ENCODE results near the gene BCR. TPM values are rescaled to one million over a fixed set of nuclear protein-coding genes. Genes with fewer than 3 reads are reported as not detected.

Gene BCR
- total and polyA plus RNA-seq, 2 of the 13 experiments (the other 11 are each of a cell fraction or from before 2014, with no cell fraction given): 19.9 to 33.6 TPM

DNA sequence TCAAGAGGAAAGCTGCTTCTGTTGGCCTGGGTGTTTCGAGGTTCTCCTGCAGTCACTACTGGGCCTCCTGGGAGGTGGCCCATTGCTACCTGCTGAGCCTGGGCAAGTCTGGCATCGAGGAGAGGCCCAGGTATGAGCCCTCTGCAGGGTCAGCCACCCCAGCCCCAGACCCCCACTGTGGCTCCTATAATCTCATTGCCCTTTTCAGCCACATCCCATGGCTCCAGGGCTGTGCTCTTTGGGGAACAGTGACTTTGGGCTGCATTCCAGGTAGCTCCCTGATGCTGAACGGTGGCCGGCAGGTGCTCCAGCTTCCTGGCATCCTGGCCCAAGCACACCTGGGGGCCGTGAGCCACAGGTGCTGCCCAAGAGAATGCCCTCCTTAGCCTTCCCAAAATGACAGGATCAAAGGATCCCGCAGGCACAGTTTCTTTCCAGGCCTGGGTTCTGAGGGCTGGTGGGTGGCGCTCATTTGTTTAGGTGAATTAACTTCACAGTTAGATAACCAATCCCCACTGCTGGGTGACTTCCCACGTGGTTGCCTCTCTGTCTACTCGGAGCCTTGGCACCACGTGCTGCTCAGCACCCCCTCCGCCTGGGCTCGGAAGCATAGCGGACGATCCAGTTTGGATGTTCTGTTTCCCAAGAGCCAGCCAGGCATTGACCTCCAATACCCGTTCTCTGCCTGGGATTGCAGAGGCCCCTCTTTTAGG is 97.4 kb downstream of the BCR start:
- ATAC-seq: no peak
- CTCF ChIA-PET (ENCODE audit: low intra/inter-chr PET ratio, low total read pairs): no interaction called here
- in situ Hi-C loops (cut with HindIII; ENCODE audit: extremely low pct_ligation_motif_present, low pct_unique_long_range_greater_than_20kb): loop anchor here (25.0 kb wide), 1 partner anchor 315 kb away; no protein-coding TSS in a partner anchor

More for the DNA sequence above, 97.4 kb downstream of the BCR start:
- BruUV-seq (replicated peaks): no TSS peak
- no peak overlapping the region for H3K27ac ChIP-seq (ENCODE audit: extremely low read length, insufficient read depth, low read length)
- no peaks in the 10 kb centered on the region for H3K79me2 ChIP-seq (ENCODE audit: insufficient read depth, low read length)
- no peaks in the 10 kb centered on the region for H3K9me3 ChIP-seq (ENCODE audit: low read length)
- H4K20me1 ChIP-seq (ENCODE audit: insufficient read depth, low read length): no peaks in the 10 kb centered on the region
- DNase-seq (ENCODE audit: low spot score): no peak
- H2AFZ ChIP-seq (ENCODE audit: low read length): no peak overlapping the region
- peaks cover 23 to 82% of the 10 kb centered on the region in 2 experiments for H3K36me3 ChIP-seq (replicated peaks in 1 of 2; ENCODE audit: control insufficient read depth in 1 of 2, insufficient read depth in 2 of 2, low read length in 2 of 2)
- no peak overlapping the region for H3K9ac ChIP-seq (ENCODE audit: insufficient read depth, low read depth, low read length)
- FAIRE-seq: no peak
- no peaks in the 10 kb centered on the region for H3K27me3 ChIP-seq (ENCODE audit: control insufficient read depth in 1 of 2, insufficient read depth in 2 of 2, low read length in 2 of 2)
- TF ChIP-seq ZFP36L2 (CRISPR knock-in tag; IDR thresholded peaks at IDR 0.05) (no peak), ZUFSP (CRISPR knock-in tag; IDR thresholded peaks at IDR 0.05; ENCODE audit: borderline replicate concordance) (no peak), MXI1 (IDR thresholded peaks at IDR 0.05; ENCODE audit: borderline replicate concordance, low read depth, low read length) (no peak), ZSCAN12 (CRISPR knock-in tag; IDR thresholded peaks at IDR 0.05) (no peak), ZNF670 (CRISPR knock-in tag; IDR thresholded peaks at IDR 0.05; ENCODE audit: borderline replicate concordance) (no peak), RERE (CRISPR knock-in tag; IDR thresholded peaks at IDR 0.05; ENCODE audit: low read depth) (no peak), SKI (IDR thresholded peaks at IDR 0.05; ENCODE audit: partially characterized antibody) (no peak), NFE2 (CRISPR knock-in tag; IDR thresholded peaks at IDR 0.05) (no peak), ZSCAN22 (CRISPR knock-in tag; IDR thresholded peaks at IDR 0.05) (no peak), ARHGAP35 (CRISPR knock-in tag; IDR thresholded peaks at IDR 0.05; ENCODE audit: borderline replicate concordance) (no peak), HNRNPL (IDR thresholded peaks at IDR 0.05; ENCODE audit: low read depth, low read length) (no peak)
- TF ChIP-seq, protein P1, sequence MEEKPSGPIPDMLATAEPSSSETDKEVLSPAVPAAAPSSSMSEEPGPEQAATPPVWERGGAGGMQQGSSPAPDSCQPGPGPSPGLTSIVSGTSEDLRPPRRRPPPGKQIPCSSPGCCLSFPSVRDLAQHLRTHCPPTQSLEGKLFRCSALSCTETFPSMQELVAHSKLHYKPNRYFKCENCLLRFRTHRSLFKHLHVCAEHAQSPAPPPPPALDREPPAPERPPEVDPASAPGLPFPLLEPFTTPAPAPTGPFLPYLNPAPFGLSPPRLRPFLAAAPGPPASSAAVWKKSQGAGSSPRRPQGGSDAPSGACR (CRISPR knock-in tag; IDR thresholded peaks at IDR 0.05): no peak
- H3K4me2 ChIP-seq (ENCODE audit: low read depth, low read length): no peak overlapping the region
- peaks cover 9% of the 10 kb centered on the region for H3K4me1 ChIP-seq (ENCODE audit: insufficient read depth, low read length)
- intact Hi-C loops (cut with micrococcal nuclease; ENCODE audit: unreplicated experiment): no loop called here
- WGBS (ENCODE audit: low lambda C conversion rate): 94% methylated on average over 10 of the region's 15 CpGs
- POLR2A ChIA-PET: no interaction called here
- no peak overlapping the region for H3K4me3 ChIP-seq (replicated peaks in 1 of 3; ENCODE audit: insufficient read depth in 1 of 3, low read depth in 2 of 3, low read length in 3 of 3)
